OCI-LY3 (cell line): ENCODE data around the gene EHMT1.

Source experiments
- CTCF ChIP-seq: fragments of 200-600, 300-600 bp; sonication (generic); IDR thresholded peaks from 2 replicates; pipeline ENCODE4 v1.5.1; 2014; ENCODE audit warnings: antibody characterized with exemption, low read length, low read depth
- EZH2phosphoT487 ChIP-seq: fragments of 200-600 bp; shearing (Covaris generic); IDR thresholded peaks from 2 replicates; pipeline ENCODE4 v1.6.1; 2018; ENCODE audit warnings: antibody characterized with exemption, mixed run types, low read depth

GRCh38 chr9:137755261-137755927 is 136.6 kb downstream of the EHMT1 start:
- TF ChIP-seq CTCF (no peak), EZH2phosphoT487 (no peak)
